NCI-H510A treated with DMSO at 0.1 percent for 48 hours (cell line): ENCODE data around the gene OR56A4.

Experiments
- DNase-seq: peaks from one replicate; lab custom pipeline; 2025; lab: John Stamatoyannopoulos, UW

OR56A4 gene, protein sequence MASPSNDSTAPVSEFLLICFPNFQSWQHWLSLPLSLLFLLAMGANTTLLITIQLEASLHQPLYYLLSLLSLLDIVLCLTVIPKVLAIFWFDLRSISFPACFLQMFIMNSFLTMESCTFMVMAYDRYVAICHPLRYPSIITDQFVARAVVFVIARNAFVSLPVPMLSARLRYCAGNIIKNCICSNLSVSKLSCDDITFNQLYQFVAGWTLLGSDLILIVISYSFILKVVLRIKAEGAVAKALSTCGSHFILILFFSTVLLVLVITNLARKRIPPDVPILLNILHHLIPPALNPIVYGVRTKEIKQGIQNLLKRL

DNA sequence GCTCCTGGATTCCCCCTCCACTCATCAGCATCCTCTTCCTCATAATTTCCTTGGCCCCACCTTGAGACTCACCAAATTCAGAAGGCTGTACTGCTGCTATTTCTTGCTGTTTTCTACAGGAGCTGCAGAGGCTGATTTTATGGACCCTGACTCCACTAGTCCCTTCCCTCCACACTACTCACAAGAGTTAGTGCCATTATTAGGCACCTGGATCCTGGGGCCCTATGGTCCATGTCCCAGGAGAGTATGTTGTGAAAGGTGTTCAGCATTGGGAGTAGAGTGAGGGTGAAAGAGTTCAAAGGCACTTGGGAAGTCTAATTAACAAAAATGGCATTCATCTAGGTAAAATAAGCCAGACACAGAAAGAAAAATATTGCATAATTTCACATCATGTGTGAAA lies at the start of gene OR56A4:
Gene OR56A4, minus strand, starts transcription at position 101 of the 400 bp plus-strand sequence. CDS start 3,954 bp downstream, outside the sequence.
- DNase-seq, result no peak

DNA sequence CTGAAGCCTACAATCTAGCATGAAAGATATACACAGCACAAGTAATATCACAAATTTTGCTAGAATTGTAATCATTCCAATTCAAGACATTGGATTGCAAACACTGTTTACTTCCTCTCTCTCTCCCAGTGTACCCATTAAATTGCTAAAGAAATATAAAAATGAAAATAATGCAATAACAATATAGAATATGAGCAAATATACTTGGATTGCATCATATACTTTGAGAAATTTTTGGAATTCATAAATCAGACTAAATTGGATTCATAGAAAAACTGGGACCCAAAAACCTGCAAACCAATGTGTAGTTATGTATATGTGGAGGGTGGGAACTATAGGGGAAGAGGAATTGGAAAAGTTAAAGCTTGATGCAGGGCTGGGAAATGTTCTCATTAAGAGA lies 48.8 kb upstream of the OR56A4 start:
- no peak for DNase-seq

DNA sequence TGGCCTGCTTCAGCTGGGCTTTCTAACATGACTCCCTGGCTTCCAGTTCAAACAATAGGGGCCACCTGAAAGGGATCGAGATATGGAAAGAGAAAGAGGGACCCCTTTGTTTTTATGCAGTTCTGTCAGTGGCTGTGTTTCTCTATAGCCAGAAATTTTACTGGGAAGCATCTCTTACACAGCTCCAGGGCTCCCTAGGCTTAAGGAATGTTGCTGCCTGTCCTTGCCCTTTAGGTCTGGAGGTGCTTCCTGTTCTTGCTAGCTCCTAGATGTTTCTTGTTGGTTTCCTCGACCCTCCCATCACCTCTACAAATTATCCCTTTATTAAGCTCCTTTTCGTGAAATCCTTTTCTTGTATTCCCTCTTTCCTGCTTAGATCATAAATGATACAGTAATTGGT lies 45.6 kb upstream of the OR56A4 start:
- DNase-seq, result no peak

DNA sequence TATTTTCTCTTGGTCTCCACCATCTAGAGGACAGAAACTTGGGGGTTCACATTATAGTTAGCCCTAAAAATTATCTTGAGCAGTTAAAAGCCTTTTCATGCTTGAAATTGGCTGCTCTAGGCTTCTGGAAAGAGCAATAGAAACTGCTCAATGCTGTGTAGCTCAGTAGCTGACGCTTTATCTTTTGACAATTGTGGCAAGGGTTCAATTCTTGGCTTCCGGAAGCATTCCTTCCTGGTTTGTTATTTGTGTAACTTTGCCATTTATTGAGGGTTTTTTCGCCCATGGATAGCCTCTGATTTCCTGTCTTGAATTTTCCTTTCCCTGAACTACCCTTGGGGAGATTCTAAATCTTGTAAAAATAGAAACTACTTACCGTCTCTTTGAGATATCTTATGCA lies 34.1 kb upstream of the OR56A4 start:
- DNase-seq, result no peak

DNA sequence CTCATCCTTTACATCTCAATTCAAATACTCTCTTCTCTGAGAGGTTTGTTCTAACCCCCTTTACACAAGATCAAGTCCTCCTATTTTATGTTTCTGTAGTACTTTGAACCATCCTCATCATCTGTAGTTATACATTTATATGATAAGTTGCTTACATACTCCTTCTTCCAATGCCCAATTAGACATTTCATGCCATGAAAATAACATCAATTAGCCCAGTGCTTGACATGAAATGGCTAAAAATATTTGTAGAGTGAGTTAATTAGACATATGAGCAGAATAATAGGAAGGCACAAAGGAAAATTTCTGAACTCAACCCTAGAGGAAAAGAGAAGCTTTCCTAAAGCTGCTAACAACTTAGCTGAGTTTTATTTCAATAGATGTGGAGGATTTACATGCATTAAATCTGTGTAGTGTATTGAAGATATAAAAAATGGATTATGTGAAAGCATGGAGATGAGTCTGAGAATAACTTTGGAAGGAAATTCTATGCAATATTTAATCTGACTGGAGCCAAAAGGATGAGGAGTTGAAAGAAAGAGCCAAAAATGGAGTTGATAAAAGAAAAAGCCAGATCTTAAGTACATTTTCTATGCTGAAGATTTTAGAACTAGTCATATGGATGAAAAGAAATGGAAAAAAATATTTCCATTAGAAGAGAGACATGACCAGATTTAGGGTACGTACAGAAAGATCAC lies 24.1 kb upstream of the OR56A4 start, which contains the start of gene OR56A1:
Gene OR56A1, minus strand, starts transcription at position 51 of the 698 bp plus-strand sequence. CDS start 3,066 bp downstream, outside the sequence.
- DNase-seq, result no peak

DNA sequence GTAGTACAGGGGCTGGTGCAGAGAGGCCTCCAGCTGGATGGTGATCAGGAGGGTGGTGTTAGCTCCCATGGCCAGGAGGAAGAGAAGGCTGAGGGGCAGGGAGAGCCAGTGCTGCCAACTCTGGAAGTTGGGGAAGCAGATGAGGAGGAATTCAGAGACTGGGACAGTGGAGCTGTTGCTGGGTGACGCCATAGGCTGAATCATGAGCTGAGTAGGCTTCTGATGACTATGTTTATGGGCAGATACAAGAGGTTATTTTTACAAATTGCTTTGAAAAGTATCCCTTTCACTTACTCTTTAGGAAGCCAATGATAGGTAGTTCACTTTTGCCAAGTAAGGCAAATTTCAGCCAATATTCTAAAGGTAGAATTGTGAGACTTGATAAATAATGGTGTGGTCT lies 20.8 kb upstream of the OR56A4 start:
- no peak for DNase-seq

DNA sequence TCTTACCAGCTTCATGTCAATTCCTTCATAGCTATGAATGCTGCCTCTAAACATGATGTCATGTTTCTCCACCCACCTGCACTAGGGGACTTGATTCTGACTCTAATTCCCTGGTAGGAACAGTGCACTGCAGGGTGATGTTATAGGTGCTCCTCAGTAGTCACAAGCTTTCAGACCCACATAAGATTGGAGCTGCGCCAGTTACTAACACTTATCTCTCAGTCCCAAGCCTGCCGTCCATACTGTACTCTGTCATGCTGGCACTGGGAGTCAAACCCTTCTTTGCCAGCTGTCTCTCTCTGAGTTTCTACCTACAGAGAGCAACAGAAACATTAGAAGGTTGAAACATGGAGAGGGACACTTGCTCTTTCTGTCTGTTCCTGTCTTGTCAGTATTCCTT lies 18.3 kb upstream of the OR56A4 start:
- no peak for DNase-seq

DNA sequence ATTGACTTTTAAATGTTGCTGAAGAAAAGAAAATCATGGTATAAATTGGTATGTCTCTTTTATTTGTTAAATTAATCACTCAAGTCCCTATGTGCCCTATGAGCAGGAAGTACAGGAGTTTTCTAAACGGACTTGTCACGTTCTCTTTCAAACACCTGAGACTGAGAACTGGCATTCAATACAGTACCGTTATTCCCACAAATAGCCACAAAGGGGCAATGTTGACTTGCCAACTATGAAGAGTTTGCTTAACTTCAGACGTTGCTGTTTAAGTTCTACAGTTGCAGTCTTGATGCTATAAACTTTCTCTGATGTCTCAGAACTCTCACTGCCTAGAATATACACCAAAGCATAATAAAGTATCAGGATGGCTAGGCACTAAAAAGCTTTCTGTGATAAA lies 16.2 kb upstream of the OR56A4 start:
- DNase-seq, result peak; percentile 50

DNA sequence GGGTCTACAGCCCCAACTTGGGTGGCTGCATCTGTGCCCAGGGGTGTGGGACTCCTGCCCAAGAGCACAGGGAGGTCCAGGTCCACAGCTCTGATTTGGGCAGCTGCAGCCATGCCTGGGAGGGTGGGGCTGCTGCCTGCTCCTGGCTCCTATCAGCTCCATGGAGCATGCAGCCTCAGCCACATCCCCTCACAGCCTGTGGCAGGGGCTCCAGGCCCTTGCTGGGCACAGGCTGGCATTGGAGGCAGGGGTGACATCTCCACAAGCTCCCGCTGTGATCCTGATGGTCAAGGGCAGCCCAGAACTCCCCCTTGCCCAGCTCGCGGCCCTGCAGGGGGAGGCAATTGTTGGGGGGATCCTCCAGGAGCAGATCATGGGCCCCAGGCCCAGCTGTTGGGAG lies 6.3 kb upstream of the OR56A4 start:
- no peak for DNase-seq

DNA sequence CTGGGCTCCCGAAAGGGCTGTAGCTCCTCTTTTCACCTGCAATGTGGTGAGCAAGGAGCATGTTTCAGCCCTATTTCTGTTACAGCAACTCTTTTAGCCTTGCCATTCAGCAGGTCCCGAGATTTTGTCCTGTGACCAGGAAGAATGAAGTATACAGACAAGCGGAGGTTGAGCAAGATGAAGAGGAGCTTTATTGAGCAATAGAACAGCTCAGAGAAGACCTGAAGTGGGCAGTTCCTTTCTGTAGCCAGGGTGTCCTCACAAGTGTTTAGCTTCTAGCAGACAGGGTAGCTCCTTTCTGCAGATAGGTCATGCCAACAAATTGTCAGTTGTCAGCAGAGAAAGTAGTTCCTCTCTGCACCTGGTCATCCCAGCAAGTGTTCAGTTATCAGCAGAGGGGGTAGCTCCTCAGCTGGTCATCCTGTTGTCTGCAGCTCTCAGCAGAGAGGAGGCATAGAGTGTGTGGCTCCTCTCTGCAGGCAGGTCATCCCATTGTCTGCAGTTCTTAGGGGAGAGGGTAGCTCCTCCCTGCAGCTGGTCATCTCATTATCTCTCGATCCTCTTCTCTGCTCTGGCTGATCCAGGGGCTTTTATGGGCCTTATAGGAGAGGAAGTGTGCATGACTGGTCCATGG lies 5.4 kb upstream of the OR56A4 start:
- no peak for DNase-seq

DNA sequence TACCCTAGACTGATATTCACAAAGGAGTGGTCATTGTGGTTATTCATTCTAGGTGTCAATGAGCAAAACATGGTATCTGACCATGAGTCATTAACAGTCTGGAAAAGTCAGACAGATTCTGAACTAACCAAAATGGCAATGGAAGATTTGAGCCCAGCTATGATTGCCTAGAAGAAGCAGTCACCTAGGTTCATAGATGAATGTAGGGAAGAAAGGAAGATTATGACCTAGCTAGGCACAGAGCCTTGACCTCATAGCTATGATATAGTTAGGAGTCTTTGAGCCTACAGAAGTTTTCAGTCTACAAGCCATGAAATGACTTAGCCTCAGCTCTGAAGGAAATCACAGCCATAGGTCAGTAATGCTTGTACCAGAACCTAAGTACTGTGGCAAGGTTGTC lies 351 bp downstream of the OR56A4 start:
- DNase-seq, result no peak

DNA sequence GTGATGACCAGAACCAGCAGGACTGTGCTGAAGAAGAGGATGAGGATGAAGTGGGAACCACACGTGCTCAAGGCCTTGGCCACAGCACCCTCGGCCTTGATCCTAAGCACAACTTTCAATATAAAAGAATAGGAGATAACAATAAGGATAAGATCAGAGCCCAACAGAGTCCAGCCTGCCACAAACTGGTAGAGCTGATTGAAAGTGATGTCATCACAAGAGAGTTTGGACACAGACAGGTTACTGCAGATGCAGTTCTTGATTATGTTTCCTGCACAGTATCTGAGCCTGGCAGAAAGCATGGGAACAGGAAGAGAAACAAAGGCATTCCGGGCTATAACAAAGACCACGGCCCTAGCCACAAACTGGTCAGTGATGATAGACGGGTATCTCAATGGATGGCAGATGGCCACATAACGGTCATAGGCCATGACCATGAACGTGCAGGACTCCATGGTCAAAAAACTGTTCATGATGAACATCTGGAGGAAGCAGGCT lies 4.5 kb downstream of the OR56A4 start:
- DNase-seq, result no peak

DNA sequence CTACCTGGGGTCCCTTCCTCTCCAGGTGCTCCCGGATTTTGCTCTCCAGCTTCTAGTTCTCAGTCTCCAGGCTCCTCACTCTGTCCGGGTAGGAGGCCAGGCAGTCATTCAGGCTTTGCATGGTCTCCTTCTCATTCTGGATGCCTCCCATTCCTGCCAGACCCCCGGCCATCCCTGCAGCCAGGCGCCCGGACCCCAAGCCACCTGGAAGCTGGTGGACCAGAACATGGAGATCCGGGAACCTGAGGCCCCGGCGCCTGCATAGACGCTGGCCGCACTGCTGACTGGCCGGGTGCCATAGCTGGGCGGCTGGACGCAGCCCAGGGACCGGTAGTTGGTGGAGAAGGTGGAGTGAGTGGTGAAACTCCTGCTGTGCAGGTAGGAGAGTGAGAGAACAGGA lies 12.0 kb downstream of the OR56A4 start:
- no peak for DNase-seq

DNA sequence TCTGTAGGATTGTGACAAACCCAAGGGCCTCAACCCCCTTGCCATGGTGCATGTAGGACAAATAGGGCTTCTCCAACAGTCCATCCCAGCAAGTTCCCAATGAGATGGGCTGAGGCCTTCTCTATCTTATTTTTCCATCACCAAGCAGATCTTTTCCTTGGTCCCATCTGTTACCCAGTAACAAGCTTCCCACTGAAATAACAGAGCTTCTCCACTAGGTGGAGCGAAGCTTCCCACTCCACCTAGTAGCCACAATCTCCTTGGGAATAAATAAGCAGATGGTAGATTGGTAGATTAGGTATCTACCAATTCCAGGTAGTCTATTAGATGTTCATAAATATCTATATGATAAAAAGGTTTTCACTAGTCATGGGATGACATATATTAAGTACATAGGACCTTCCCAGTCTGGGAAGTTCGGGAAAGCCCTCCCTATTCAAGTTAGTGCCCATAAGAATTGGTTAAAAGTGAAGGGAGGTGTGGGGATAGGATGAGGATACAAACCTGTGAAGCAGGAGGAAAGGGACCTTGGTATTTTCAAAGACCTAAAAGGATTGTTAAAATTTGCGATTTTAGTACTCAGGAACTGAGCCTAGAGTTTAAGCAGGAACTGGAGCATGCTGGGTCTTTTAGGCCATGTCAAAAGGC lies 14.0 kb downstream of the OR56A4 start:
- DNase-seq, result no peak

DNA sequence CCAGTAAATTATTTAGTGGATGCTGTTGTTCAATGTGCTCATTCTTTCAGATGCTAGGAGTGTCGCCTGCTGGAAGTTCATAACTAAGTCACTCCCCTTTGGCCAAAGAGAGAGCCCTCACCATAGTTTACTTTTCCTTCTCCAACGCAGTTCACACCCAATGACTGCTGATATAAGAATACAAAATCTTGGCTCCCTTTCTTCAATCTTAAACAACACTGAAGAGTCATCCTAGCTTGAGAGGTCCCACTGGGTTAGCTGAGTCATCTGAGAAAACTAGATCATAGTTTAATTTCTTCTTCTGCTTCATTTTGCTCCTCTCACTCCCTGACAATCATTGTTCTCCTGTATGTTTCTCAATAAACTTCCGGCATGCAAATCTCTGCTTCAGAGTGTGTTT lies 14.6 kb downstream of the OR56A4 start:
- DNase-seq, result no peak

DNA sequence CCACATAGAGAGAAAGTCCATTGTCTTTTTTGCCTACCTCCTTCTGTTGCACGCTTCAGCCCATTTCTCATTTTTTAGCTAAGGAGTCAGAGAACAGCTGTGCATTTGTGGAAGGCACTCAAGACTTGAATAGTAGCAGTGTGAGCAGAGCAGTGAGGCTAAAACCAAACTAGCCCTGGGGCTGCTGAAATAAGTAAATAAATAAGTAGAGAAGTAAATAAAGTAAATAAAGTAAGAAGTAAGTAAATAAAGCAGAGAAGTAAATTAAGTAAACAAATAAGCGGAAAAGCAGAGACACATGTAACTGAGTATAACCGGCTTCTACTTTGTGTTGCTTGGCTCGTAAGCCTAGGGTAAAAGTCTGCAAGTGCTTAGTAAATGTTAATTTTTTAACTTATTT lies 17.5 kb downstream of the OR56A4 start:
- DNase-seq, result no peak

DNA sequence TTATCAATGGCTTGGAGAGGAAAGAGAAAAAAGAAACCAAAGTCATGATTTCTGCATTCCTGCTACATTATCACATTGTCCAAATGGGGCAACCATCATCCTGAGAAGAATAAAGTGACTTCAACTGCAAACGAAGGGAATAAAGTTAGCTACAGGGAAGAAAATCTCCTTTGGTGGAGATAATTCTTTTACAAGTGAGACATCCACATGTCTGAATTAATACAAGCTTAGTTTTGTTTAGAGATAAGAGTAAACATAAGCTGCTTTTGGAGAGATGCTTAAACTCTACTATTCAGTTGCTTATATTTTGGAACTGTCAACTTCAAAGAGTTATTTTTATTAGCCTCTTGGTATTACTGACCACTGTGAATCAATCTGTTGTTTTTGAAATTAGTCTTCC lies 19.9 kb downstream of the OR56A4 start, which contains the start of gene OR52L1:
Gene OR52L1, minus strand, starts transcription at position 101 of the 400 bp plus-strand sequence. Its CDS starts 55 bp downstream, at position 46.
- no peak for DNase-seq

DNA sequence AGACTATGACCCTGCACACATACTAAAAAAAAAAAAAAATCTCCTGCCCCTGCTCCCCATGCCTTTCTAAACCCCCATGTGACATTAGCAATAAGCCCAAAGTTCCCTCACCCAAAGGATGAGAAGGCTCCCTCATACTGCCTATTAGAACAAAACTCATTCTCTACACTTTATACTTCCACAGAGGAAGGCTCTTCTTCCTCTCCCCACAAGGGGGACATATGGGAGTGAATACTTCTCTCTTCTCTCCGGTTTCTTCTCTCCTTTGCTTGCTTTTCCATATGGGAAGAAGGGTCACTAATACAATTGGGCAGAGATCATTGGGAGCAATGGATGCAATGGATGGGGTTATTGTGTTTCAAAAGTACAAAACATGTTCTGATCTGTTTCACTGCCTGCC lies 23.3 kb downstream of the OR56A4 start:
- DNase-seq, result no peak

DNA sequence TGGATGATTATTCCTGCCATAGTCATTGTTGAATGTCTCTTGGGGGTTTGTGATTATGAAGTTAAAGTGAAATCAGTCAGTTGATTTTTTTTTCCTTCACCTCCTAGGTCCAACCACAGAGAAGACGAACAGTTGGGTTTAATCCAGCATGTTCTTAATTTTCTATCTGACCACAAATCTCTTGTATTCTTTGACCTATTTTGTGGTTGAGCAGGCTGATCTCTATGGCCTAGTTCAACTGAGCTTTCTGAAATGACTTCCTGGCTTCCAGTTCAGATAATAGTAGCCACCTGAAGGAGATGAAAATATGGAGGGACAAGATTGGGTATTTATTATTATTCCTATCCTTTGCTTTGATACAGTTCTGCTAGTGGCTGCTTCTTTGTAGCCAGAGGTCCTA lies 33.2 kb downstream of the OR56A4 start:
- DNase-seq, result no peak

DNA sequence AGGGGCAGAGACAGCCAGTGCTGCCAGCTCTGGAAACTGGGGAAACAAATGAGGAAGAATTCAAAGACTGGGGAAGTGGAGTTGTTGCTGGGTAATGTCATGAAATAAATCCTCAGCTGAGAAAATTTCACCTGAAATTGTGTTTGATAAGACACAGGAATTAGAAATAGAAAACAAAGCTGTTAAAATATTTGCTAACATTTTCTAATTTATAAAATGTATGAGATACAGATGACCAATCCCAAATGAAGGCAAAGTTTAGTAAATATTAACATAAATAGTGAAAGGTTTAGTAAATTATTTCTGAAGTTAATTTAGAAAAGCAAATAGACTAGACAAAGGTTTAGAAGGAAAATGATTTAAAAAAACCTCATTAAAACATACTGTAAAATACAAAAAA lies 38.4 kb downstream of the OR56A4 start, which contains the start of gene OR56A5:
Gene OR56A5, minus strand, starts transcription at position 101 of the 400 bp plus-strand sequence. Its CDS starts 0 bp downstream, at position 101.
- no peak for DNase-seq

DNA sequence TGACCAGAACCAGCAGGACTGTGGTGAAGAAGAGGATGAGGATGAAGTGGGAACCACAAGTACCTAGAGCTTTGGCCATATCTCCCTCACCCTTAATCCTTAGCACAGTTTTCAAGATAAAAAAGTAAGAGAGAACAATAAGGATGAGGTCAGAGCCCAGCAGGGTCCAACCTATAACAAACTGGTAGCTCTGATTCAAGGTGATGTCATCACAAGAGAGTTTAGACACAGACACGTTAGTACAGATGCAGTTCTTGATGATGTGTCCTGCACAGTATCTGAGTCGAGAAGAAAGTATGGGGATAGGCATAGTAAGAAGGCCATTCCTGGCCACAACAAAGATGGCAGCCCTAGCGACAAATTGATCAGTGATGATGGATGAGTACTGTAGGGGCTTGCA lies 39.0 kb downstream of the OR56A4 start:
- DNase-seq, result no peak

DNA sequence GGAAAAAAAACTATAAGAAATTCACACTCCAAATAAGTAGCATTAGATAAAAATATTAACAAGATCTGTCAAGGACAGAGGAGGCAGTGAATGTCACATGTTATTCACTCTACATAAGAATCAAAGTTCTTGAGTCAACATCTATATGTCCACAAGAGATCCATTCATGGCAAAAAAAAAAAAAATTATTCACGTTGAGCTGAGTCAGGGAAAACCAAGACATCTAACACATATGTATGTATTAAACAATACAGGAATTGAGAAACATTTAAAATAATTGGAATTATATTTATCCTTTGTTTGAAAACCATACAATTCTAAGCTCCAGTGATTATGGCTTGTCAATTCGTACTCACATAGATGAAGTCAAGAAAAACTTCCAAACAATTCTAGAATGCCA lies 39.8 kb downstream of the OR56A4 start:
- no peak for DNase-seq
